Activated CD4-positive, alpha-beta T cell treated with anti-CD3 and anti-CD28 coated beads, Interleukin-2, amount 10 ng/mL, durations not matched to agents 24 days and 14 days (primary cell): ENCODE measurements around the gene ALDH18A1. TPM values are rescaled to one million over a fixed set of nuclear protein-coding genes. Genes with fewer than 3 reads are reported as not detected.

ENCODE experiments used
- DNase-seq: peaks from one replicate; pipeline ENCODE4 v3.0.0; 2022
- H3K27ac Mint-ChIP-seq: one replicate; pipeline ENCODE4 v1.8.0; 2022; ENCODE audit warnings: mild to moderate bottlenecking, mixed read lengths
- H3K27me3 Mint-ChIP-seq: one replicate; pipeline ENCODE4 v1.8.0; 2022; ENCODE audit warnings: mixed read lengths
- H3K36me3 Mint-ChIP-seq: one replicate; pipeline ENCODE4 v1.8.0; 2022; ENCODE audit warnings: low read depth, mild to moderate bottlenecking, mixed read lengths
- H3K4me1 Mint-ChIP-seq: one replicate; pipeline ENCODE4 v1.8.0; 2021; ENCODE audit warnings: mixed read lengths
- H3K4me3 Mint-ChIP-seq: one replicate; pipeline ENCODE4 v1.8.0; 2022; ENCODE audit warnings: mild to moderate bottlenecking, moderate library complexity, mixed read lengths
- H3K9me3 Mint-ChIP-seq: one replicate; pipeline ENCODE4 v1.8.0; 2021; ENCODE audit warnings: mixed read lengths
- intact Hi-C: fragments of 100-400 bp; cut with micrococcal nuclease; formaldehyde crosslinking; loops from one replicate; pipeline ENCODE4 v1.15.1; 2023
- total RNA-seq: library from RNA; stranded (reverse); gene quantifications from 2 replicates; pipeline ENCODE4 v1.2.3, GENCODE V29; 2022

Gene ALDH18A1
- total RNA-seq, 1 donor from 2014 or later, result 126 TPM

DNA sequence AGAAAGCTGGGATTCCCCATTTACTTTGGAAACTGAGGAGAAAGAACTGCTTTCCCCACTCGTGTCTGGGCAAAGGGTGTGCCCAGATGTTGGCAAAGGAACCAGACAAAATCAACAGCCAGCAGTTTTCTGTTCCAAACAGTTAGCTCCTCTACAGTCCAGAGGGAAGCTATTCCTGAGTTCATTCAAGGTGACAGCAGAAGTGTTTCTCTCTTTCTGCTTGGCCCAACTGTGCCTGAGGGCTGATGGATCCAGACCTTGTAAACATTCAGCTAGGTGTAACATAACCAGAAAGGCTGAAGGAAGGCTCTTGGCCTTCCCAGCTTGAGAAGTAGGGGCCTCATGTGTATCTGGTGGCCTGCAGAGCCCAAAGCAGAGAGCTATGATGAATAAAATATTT, 7.0 kb upstream of the ALDH18A1 start:
- intact Hi-C loops, result no loop called here
- peaks cover under 1% of the 10 kb centered on the region for H3K4me1 Mint-ChIP-seq

DNA sequence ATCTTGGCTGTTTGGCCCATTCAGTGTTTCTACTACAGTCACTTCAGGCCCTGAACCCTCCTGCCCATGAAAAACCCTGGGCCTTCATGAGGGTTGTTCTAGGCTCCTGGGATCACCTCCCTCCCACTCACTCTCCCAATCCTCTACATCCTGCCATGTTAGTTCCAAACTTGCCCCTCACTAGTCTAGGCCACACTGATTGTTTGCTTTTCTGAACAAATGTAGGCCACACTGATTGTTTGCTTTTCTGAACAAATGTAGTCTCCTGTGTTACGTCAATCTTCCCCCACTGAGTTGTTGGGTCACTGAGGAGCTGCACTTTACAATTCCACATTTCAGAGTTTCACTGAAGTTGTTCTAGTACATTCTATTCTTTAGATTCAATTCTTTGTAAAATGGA, 5.3 kb upstream of the ALDH18A1 start:
- intact Hi-C loops, result no loop called here
- Mint-ChIP-seq H3K27ac (no peak overlapping the region), H3K36me3 (peaks cover 16% of the 10 kb centered on the region), H3K9me3 (peaks cover 7% of the 10 kb centered on the region), H3K27me3 (no peaks in the 10 kb centered on the region), H3K4me1 (peaks cover 5% of the 10 kb centered on the region), H3K4me3 (no peak overlapping the region)
- DNase-seq, result no peak

More for the DNA sequence above, 7.0 kb upstream of the ALDH18A1 start:
- no peak for DNase-seq
- peaks cover 3% of the 10 kb centered on the region for H3K9me3 Mint-ChIP-seq
- no peaks in the 10 kb centered on the region for H3K27me3 Mint-ChIP-seq
- H3K36me3 Mint-ChIP-seq, result peaks cover 17% of the 10 kb centered on the region
- no peak overlapping the region for H3K27ac Mint-ChIP-seq
- no peak overlapping the region for H3K4me3 Mint-ChIP-seq

- no peak for DNase-seq
- Mint-ChIP-seq H3K27me3 (no peaks in the 10 kb centered on the region), H3K27ac (no peak overlapping the region), H3K4me3 (no peak overlapping the region), H3K36me3 (peaks cover 18% of the 10 kb centered on the region), H3K4me1 (peaks cover 14% of the 10 kb centered on the region), H3K9me3 (peaks cover 7% of the 10 kb centered on the region)
- intact Hi-C loops, result no loop called here
These were observed 3.8 kb upstream of the ALDH18A1 start for GRCh38 chr10:95660283-95660682.

- intact Hi-C loops, result loop anchor here (2.0 kb wide), 1 partner anchor 96 kb away; the partner anchor contains the start of gene SORBS1
- Mint-ChIP-seq H3K27ac (no peak overlapping the region), H3K27me3 (no peaks in the 10 kb centered on the region), H3K4me1 (peaks cover 22% of the 10 kb centered on the region), H3K36me3 (peaks cover 32% of the 10 kb centered on the region), H3K9me3 (peaks cover 10% of the 10 kb centered on the region), H3K4me3 (peak overlapping the region; percentile 98)
- DNase-seq, result no peak
These were observed 739 bp upstream of the ALDH18A1 start for GRCh38 chr10:95657250-95657649.

DNA sequence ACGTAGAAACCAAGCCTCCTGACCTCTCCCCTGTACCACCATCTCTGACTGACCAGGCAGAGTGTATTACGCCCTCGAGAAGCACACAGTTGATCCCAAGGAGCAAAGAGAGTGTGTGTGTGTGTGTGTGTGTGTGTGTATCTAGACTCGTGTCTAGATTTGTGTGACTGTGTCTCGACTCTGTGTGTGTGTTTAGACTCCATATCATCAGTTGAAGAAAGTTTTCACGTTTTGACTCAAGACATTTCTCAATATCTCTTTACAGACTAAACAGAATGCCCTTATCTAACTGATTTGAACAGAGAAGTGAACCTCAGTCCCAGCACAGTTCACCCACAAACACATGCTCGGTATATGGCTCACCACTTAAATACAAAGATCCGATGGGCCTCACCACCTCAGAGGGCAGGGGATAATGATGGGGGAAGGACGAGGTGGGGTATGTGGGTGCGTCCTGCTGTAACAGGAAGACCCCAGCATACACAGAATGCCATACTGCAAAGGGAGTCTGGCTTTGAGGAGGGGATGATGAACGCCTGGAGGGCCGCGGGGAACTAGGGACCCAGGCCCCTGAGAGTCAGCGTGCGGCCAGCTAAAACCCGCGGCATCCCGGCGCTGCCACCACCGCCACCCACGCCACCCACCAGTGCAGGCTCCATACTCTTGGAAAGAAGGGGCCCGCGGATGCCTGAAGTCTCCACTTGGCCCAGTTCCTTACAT, 780 bp downstream of the ALDH18A1 start:
- DNase-seq, result no peak
- Mint-ChIP-seq H3K9me3 (peaks cover 18% of the 10 kb centered on the region), H3K27me3 (no peaks in the 10 kb centered on the region), H3K4me1 (peaks cover 27% of the 10 kb centered on the region), H3K27ac (peak overlapping the region; percentile 85), H3K36me3 (peaks cover 46% of the 10 kb centered on the region), H3K4me3 (peak overlapping the region; percentile 98)
- intact Hi-C loops, result loop anchor here (1.0 to 2.0 kb wide), 2 partner anchors 39 to 95 kb away; partner anchors contain the start of gene SORBS1

DNA sequence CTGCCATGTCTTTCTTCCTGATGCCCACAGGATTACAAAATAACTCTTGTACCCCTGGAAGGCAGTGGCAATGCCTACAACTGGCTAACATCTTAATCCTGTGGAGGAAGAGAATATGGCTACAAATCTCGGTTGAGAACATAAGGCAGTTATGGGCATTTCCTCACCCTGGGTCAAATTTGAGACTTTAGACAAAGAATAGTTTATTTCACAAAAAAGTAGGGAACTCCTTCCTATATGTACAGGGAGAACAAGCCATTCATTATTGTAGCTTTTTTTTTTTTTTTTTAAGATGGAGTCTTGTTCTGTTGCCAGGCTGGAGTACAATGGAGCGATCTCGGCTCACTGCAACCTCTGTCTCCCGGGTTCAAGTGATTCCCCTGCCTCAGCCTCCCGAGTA, 2.6 kb downstream of the ALDH18A1 start:
- H3K27me3 Mint-ChIP-seq, result no peaks in the 10 kb centered on the region
- H3K36me3 Mint-ChIP-seq, result peaks cover 58% of the 10 kb centered on the region
- no peak overlapping the region for H3K27ac Mint-ChIP-seq
- peaks cover 28% of the 10 kb centered on the region for H3K4me1 Mint-ChIP-seq
- H3K4me3 Mint-ChIP-seq, result no peak overlapping the region
- no peak for DNase-seq
- peaks cover 18% of the 10 kb centered on the region for H3K9me3 Mint-ChIP-seq
- intact Hi-C loops, result no loop called here

GRCh38 chr10:95651346-95652060, 5.0 kb downstream of the ALDH18A1 start:
- Mint-ChIP-seq H3K27me3 (no peaks in the 10 kb centered on the region), H3K27ac (no peak overlapping the region), H3K36me3 (peaks cover 70% of the 10 kb centered on the region), H3K9me3 (peaks cover 11% of the 10 kb centered on the region), H3K4me1 (peaks cover 20% of the 10 kb centered on the region), H3K4me3 (no peak overlapping the region)
- intact Hi-C loops, result no loop called here
- no peak for DNase-seq

DNA sequence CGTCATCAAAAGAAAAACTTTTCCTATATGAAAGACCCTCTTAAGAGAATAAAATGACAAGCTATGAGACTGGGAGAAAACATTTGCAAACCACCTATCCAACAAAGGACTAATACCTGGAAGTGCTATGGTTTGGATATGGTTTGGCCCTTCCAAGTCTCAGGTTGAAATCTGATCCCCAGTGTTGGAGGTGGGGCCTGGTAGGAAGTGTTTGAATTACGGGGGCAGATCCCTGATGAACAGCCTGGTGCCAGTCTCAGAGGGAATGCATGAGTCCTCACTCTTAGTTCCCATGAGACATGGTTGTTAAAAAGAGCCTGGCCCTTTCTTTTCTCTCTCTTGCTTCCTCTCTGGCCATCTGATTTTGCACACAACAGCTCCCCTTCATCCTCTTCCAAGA, 6.3 kb downstream of the ALDH18A1 start:
- H3K27me3 Mint-ChIP-seq, result no peaks in the 10 kb centered on the region
- H3K9me3 Mint-ChIP-seq, result peaks cover 11% of the 10 kb centered on the region
- H3K36me3 Mint-ChIP-seq, result peaks cover 72% of the 10 kb centered on the region
- intact Hi-C loops, result no loop called here
- H3K4me1 Mint-ChIP-seq, result peaks cover 18% of the 10 kb centered on the region
- no peak overlapping the region for H3K27ac Mint-ChIP-seq
- DNase-seq, result no peak
- no peak overlapping the region for H3K4me3 Mint-ChIP-seq

DNA sequence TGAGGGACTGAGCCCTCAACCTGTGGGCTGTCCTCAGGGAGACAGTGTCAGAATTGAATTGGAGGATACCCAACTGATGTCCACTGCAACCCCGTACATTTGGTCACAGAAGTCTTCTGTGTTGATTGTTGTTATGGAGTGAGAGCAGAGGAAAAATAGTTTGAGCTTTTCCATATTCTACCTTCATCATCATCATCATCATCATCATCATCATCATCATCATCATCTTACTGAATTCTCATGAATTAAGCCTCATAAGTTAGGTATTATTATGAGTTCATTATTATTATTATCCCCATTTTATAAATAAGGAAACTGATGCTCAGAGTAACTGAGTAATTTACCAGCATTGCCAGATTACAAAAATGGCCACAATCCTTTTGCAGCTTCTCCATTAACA, 8.4 kb downstream of the ALDH18A1 start:
- H3K27ac Mint-ChIP-seq, result no peak overlapping the region
- H3K4me1 Mint-ChIP-seq, result peaks cover 13% of the 10 kb centered on the region

DNA sequence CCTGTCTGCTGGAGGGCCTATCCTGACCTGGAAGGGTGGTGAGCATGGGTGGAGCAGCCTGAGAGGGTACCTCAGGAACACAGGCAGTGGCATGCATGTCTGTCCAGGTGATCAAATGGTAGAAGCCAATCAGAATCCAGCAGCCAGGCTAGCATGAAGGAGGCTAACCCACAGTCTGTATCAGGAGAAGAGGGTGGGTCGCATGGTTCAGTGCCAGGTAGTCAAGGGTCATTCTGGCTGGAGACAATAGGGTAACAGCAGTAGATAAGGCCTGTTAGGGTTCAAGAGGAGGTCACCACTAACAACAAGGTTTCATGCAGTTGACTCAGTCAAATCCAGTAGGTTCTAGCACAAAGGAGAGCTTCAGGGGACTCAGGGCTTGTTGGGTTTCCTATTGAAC, 10.4 kb downstream of the ALDH18A1 start:
- Mint-ChIP-seq H3K27me3 (no peaks in the 10 kb centered on the region), H3K4me1 (peaks cover 6% of the 10 kb centered on the region), H3K36me3 (peaks cover 66% of the 10 kb centered on the region), H3K9me3 (peaks cover under 1% of the 10 kb centered on the region), H3K4me3 (no peak overlapping the region), H3K27ac (no peak overlapping the region)
- no peak for DNase-seq
- intact Hi-C loops, result no loop called here

More for the DNA sequence above, 8.4 kb downstream of the ALDH18A1 start:
- H3K36me3 Mint-ChIP-seq, result peaks cover 74% of the 10 kb centered on the region
- peaks cover 11% of the 10 kb centered on the region for H3K9me3 Mint-ChIP-seq
- no peak for DNase-seq
- H3K4me3 Mint-ChIP-seq, result no peak overlapping the region
- intact Hi-C loops, result no loop called here
- H3K27me3 Mint-ChIP-seq, result no peaks in the 10 kb centered on the region

DNA sequence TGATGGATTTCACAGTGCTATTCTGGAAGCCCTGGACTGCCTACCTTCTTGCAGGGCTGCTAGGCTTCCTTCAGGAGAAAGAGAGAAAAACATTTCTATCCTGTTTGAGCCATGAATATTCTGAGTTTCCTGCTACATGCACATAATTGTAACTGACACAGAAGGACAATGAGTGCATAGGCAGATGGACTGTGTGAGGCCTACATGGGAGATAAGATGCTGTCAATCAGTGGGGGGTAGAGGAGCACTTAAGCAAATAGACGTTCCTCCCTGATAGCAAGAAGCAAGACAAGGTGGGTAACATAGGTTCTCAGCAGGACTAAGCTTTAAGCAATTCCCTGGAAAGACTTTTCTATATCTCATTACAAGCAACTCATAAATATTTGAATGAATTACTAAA, 11.6 kb downstream of the ALDH18A1 start:
- Mint-ChIP-seq H3K4me1 (peaks cover 6% of the 10 kb centered on the region), H3K9me3 (no peaks in the 10 kb centered on the region), H3K27ac (no peak overlapping the region), H3K36me3 (peaks cover 65% of the 10 kb centered on the region), H3K4me3 (no peak overlapping the region), H3K27me3 (no peaks in the 10 kb centered on the region)
- intact Hi-C loops, result no loop called here
- no peak for DNase-seq

DNA sequence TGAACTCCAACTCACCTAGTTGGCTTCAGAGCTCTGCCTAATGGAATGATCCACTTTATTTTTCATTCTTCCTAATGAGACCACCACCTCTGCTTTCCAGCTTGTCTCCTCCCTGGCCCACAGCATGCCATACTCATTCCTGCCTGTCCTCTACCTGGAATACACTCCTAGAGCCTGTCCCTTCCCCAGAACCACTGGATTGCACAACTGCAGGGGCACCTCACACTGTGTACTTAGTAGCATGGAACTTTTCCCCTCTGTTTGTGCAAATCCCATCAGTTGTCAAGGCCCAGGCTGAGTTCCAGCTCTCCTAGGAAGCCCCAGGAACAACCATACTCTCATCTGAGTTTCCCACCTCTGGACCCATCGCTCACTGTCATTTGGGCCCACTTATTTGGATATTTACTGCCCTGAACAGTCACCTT, 15.6 kb downstream of the ALDH18A1 start:
- Mint-ChIP-seq H3K36me3 (peaks cover 62% of the 10 kb centered on the region), H3K9me3 (no peaks in the 10 kb centered on the region), H3K27me3 (no peaks in the 10 kb centered on the region), H3K4me1 (peaks cover 3% of the 10 kb centered on the region), H3K27ac (no peak overlapping the region), H3K4me3 (no peak overlapping the region)
- DNase-seq, result no peak
- intact Hi-C loops, result no loop called here

DNA sequence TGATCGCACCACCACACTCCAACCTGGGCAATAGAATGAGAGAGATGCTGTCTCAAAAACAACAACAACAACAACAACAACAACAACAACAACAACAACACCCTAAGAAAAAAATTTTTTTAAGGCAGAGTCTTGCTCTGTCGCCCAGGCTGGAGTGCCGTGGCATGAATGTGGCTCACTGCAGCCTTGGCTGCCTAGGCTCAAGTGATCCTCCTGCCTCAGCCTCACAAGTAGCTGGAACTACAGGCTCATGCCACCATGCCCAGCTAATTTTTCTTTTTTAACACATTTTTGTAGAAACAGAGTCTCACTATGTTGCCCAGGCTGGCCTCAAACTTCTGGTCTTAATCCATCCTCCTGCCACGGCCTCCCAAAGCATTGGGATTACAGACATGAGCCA, 18.6 kb downstream of the ALDH18A1 start:
- H3K4me1 Mint-ChIP-seq, result no peaks in the 10 kb centered on the region
- no peak overlapping the region for H3K27ac Mint-ChIP-seq
- H3K9me3 Mint-ChIP-seq, result no peaks in the 10 kb centered on the region
- H3K36me3 Mint-ChIP-seq, result peaks cover 68% of the 10 kb centered on the region
- no peak for DNase-seq
- intact Hi-C loops, result no loop called here
- no peak overlapping the region for H3K4me3 Mint-ChIP-seq
- no peaks in the 10 kb centered on the region for H3K27me3 Mint-ChIP-seq

GRCh38 chr10:95637140-95637539, 19.4 kb downstream of the ALDH18A1 start:
- no peak overlapping the region for H3K4me3 Mint-ChIP-seq
- H3K9me3 Mint-ChIP-seq, result no peaks in the 10 kb centered on the region
- peaks cover 67% of the 10 kb centered on the region for H3K36me3 Mint-ChIP-seq

More at GRCh38 chr10:95637140-95637539, 19.4 kb downstream of the ALDH18A1 start:
- intact Hi-C loops, result no loop called here
- Mint-ChIP-seq H3K27ac (no peak overlapping the region), H3K27me3 (no peaks in the 10 kb centered on the region), H3K4me1 (no peaks in the 10 kb centered on the region)
- DNase-seq, result no peak
